ENCODE data around the gene TRIM54. TPM values are rescaled to one million over a fixed set of nuclear protein-coding genes. Genes with fewer than 3 reads are reported as not detected.

Gene TRIM54
- total and polyA plus RNA-seq, 4 donors, result 0.03 TPM; not detected in 3

DNA sequence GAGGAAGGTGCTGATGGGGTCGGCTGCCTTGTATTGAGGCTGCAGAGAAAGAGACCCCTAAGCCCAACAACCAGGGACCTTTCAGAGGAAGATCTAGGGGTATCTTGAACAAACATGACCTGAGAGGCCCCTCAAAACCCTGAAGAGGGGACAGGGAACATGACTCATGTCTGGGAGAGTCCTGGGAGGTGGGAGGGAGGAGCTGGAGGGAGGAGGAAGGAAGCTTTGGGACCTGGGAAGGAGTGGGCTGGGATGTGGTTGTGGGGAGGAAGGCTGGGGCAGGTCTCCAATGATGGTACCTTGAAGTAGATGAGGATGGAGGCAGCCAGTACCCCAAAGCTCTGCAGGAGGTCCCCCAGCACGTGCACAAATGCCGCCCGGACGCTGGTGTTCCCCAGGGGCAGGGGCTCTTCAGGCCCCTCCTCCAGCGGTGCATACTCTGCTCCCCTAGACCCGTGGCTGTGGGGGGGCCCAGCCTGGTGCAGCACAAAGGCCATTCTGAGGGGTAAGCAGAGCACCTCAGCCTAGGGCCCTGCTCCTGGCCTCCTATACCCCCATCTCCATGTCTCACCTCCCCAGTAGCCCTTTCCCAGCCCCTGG lies 25.3 kb upstream of the TRIM54 start:
- H3K9me3 ChIP-seq (ENCODE audit: control insufficient read depth in 4 of 4, low read length in 3 of 4), result no peaks in the 10 kb centered on the region
- H3K36me3 ChIP-seq (ENCODE audit: control insufficient read depth in 4 of 4, insufficient read depth in 3 of 4, low read depth in 1 of 4, low read length in 3 of 4), result no peaks in the 10 kb centered on the region
- H3K27me3 ChIP-seq (ENCODE audit: control insufficient read depth in 4 of 4, insufficient read depth in 4 of 4, low read length in 3 of 4), result peaks cover 0 to 24% (median 0%) of the 10 kb centered on the region in 4 donors
- WGBS, result 74% methylated on average over 7 of the region's 7 CpGs
- H3K9ac ChIP-seq (ENCODE audit: low read depth in 1 of 2, low read length in 2 of 2), result no peak overlapping the region
- no peak overlapping the region for H3K4me3 ChIP-seq (ENCODE audit: low read depth in 1 of 3, low read length in 3 of 3)
- TF ChIP-seq FOXA1 (IDR thresholded peaks at IDR 0.05), result no peak
- no peak for TF ChIP-seq JUND (IDR thresholded peaks at IDR 0.05)
- no peak for TF ChIP-seq HNF4G (IDR thresholded peaks at IDR 0.05)
- no peak for TF ChIP-seq RAD21 (IDR thresholded peaks at IDR 0.05)
- TF ChIP-seq, protein P1, sequence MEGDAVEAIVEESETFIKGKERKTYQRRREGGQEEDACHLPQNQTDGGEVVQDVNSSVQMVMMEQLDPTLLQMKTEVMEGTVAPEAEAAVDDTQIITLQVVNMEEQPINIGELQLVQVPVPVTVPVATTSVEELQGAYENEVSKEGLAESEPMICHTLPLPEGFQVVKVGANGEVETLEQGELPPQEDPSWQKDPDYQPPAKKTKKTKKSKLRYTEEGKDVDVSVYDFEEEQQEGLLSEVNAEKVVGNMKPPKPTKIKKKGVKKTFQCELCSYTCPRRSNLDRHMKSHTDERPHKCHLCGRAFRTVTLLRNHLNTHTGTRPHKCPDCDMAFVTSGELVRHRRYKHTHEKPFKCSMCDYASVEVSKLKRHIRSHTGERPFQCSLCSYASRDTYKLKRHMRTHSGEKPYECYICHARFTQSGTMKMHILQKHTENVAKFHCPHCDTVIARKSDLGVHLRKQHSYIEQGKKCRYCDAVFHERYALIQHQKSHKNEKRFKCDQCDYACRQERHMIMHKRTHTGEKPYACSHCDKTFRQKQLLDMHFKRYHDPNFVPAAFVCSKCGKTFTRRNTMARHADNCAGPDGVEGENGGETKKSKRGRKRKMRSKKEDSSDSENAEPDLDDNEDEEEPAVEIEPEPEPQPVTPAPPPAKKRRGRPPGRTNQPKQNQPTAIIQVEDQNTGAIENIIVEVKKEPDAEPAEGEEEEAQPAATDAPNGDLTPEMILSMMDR (IDR thresholded peaks at IDR 0.05; ENCODE audit: low read depth, low read length, missing input control), result no peak
- no peak for TF ChIP-seq YY1 (IDR thresholded peaks at IDR 0.05)
- TF ChIP-seq NR2F2 (IDR thresholded peaks at IDR 0.05), result no peak
- TF ChIP-seq, protein P2, sequence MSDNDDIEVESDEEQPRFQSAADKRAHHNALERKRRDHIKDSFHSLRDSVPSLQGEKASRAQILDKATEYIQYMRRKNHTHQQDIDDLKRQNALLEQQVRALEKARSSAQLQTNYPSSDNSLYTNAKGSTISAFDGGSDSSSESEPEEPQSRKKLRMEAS (IDR thresholded peaks at IDR 0.05), result no peak
- TF ChIP-seq SP1 (IDR thresholded peaks at IDR 0.05), result no peak
- TF ChIP-seq ZBTB33 (IDR thresholded peaks at IDR 0.05), result no peak
- TF ChIP-seq EGR1 (IDR thresholded peaks at IDR 0.05; ENCODE audit: low read depth in 2 of 2), result no peak
- no peak for TF ChIP-seq GABPA (IDR thresholded peaks at IDR 0.05 in 1 of 2, conservative IDR thresholded peaks at IDR 0.05 in 1 of 2)
- no peak for TF ChIP-seq TAF1 (conservative IDR thresholded peaks at IDR 0.05)
- no peak overlapping the region for H3K27ac ChIP-seq (ENCODE audit: low read depth in 1 of 2, low read length in 2 of 2)
- H3K4me1 ChIP-seq (ENCODE audit: control insufficient read depth in 4 of 4, insufficient read depth in 4 of 4, low read length in 3 of 4), result peaks cover 0 to 3% (median 1%) of the 10 kb centered on the region in 4 donors
- no peak for DNase-seq (ENCODE audit: low spot score)

DNA sequence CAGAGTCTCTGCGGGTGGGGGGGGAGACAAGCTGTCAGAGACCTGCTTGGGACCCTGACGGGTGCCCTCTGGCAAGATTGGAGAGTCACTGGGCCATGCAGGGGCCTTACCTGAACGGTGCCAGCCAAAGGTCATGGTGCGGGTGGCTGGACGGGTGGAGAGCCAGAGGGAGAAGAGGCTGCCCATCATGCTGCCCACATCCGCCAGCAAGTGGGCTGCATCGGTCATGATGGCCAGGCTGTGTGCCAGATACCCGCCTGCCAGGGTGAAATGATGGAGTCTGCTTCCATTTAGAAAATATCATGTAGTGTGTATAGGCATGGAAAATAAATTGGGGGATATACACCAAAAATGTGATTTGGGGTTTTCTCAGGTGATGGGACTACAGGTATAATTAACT lies 24.2 kb upstream of the TRIM54 start:
- Histone ChIP-seq H3K4me3 (ENCODE audit: low read depth in 1 of 3, low read length in 3 of 3) (no peak overlapping the region), H3K27me3 (ENCODE audit: control insufficient read depth in 4 of 4, insufficient read depth in 4 of 4, low read length in 3 of 4) (peaks cover 0 to 24% (median 0%) of the 10 kb centered on the region in 4 donors), H3K4me1 (ENCODE audit: control insufficient read depth in 4 of 4, insufficient read depth in 4 of 4, low read length in 3 of 4) (peaks cover 0 to 14% (median 10%) of the 10 kb centered on the region in 4 donors), H3K9me3 (ENCODE audit: control insufficient read depth in 4 of 4, low read length in 3 of 4) (no peaks in the 10 kb centered on the region), H3K36me3 (ENCODE audit: control insufficient read depth in 4 of 4, insufficient read depth in 3 of 4, low read depth in 1 of 4, low read length in 3 of 4) (no peaks in the 10 kb centered on the region), H3K27ac (ENCODE audit: low read depth in 1 of 2, low read length in 2 of 2) (no peak overlapping the region), H3K9ac (ENCODE audit: low read depth in 1 of 2, low read length in 2 of 2) (no peak overlapping the region)
- 86% methylated on average over 8 of the region's 8 CpGs for WGBS
- no peak for DNase-seq (ENCODE audit: low spot score)
- TF ChIP-seq RAD21 (IDR thresholded peaks at IDR 0.05) (no peak), JUND (IDR thresholded peaks at IDR 0.05) (no peak), HNF4G (IDR thresholded peaks at IDR 0.05) (no peak), EGR1 (IDR thresholded peaks at IDR 0.05; ENCODE audit: low read depth in 2 of 2) (no peak), ZBTB33 (IDR thresholded peaks at IDR 0.05) (no peak), RXRA (IDR thresholded peaks at IDR 0.05) (no peak), SP1 (IDR thresholded peaks at IDR 0.05) (no peak), ATF3 (IDR thresholded peaks at IDR 0.05) (no peak), YY1 (IDR thresholded peaks at IDR 0.05) (no peak), TAF1 (conservative IDR thresholded peaks at IDR 0.05) (no peak), FOXA1 (IDR thresholded peaks at IDR 0.05) (no peak), GABPA (IDR thresholded peaks at IDR 0.05 in 1 of 2, conservative IDR thresholded peaks at IDR 0.05 in 1 of 2) (no peak), FOXA2 (IDR thresholded peaks at IDR 0.05) (no peak), HNF4A (conservative IDR thresholded peaks at IDR 0.05) (no peak), NR2F2 (IDR thresholded peaks at IDR 0.05) (no peak)
- TF ChIP-seq, protein P2 (IDR thresholded peaks at IDR 0.05), result no peak
- TF ChIP-seq, protein P1 (IDR thresholded peaks at IDR 0.05; ENCODE audit: low read depth, low read length, missing input control), result no peak
- TF ChIP-seq, protein P3, sequence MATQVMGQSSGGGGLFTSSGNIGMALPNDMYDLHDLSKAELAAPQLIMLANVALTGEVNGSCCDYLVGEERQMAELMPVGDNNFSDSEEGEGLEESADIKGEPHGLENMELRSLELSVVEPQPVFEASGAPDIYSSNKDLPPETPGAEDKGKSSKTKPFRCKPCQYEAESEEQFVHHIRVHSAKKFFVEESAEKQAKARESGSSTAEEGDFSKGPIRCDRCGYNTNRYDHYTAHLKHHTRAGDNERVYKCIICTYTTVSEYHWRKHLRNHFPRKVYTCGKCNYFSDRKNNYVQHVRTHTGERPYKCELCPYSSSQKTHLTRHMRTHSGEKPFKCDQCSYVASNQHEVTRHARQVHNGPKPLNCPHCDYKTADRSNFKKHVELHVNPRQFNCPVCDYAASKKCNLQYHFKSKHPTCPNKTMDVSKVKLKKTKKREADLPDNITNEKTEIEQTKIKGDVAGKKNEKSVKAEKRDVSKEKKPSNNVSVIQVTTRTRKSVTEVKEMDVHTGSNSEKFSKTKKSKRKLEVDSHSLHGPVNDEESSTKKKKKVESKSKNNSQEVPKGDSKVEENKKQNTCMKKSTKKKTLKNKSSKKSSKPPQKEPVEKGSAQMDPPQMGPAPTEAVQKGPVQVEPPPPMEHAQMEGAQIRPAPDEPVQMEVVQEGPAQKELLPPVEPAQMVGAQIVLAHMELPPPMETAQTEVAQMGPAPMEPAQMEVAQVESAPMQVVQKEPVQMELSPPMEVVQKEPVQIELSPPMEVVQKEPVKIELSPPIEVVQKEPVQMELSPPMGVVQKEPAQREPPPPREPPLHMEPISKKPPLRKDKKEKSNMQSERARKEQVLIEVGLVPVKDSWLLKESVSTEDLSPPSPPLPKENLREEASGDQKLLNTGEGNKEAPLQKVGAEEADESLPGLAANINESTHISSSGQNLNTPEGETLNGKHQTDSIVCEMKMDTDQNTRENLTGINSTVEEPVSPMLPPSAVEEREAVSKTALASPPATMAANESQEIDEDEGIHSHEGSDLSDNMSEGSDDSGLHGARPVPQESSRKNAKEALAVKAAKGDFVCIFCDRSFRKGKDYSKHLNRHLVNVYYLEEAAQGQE (IDR thresholded peaks at IDR 0.05), result no peak
